HCT116 (cell line): ENCODE measurements around the gene COL5A1. TPM values are rescaled to one million over a fixed set of nuclear protein-coding genes. Genes with fewer than 3 reads are reported as not detected.

Experiments used
- ATAC-seq: fragments of 200-7000 bp; cut with Tn5 transposase; 2 replicates; pipeline ENCODE4 v1.9.1; 2020; ENCODE audit warnings: mild to moderate bottlenecking, moderate library complexity
- BruUV-seq: library from RNA; stranded (reverse); fragments of 400-500 nt; replicated peaks from 2 replicates; lab custom pipeline; 2021; lab: Mats Ljungman, UMichigan
- CTCF ChIA-PET: fragments of 300-600 bp; sonication (Branson Sonifier 250); formaldehyde crosslinking; loops from one replicate; lab custom pipeline; 2021; ENCODE audit warnings: antibody characterized with exemption; lab: Charles Lee
- POLR2A ChIA-PET: fragments of 300-600, 350-600 bp; sonication (Branson Sonifier 250); formaldehyde crosslinking; loops from one replicate; lab custom pipeline; 2021; ENCODE audit warnings: antibody characterized with exemption; lab: Charles Lee
- RAD21 ChIA-PET, 2 experiments: fragments of 300-600 bp; sonication (Branson Sonifier 250); formaldehyde crosslinking; loops; one replicate each; lab custom pipeline; 2023; ENCODE audit warnings: low total read pairs in 2 of 2; ENCODE audit not compliant: uncharacterized antibody in 2 of 2, unreplicated experiment in 2 of 2, low non-redundant PET in 1 of 2; lab: Charles Lee
- DNase-seq: peaks from one replicate; pipeline ENCODE4 v3.0.0-alpha.2; 2010; ENCODE audit warnings: low read depth, low spot score
- H2AFZ ChIP-seq: fragments of 200-600 bp; shearing (Covaris generic), sonication (generic); 2 replicates; pipeline ENCODE4 v1.6.1; 2017; ENCODE audit warnings: low read depth, mixed run types, mixed read lengths, antibody characterized with exemption, low read length; ENCODE audit not compliant: poor library complexity, severe bottlenecking
- H3K27ac ChIP-seq: 2 replicates; pipeline ENCODE4 v1.5.1; 2012; ENCODE audit warnings: low read depth, low read length
- H3K27me3 ChIP-seq: fragments of 200-600 bp; sonication (generic); 2 replicates; pipeline ENCODE4 v1.6.1; 2016; ENCODE audit warnings: mixed run types, low read length, mixed read lengths; ENCODE audit not compliant: insufficient read depth
- H3K36me3 ChIP-seq, 2 experiments: fragments of 200-500 bp in 1 of 2; fragments of 200-600 bp in 1 of 2; sonication (Bioruptor generic) in 1 of 2; sonication (generic) in 1 of 2; 2 replicates each; pipeline versions ENCODE4 v1.5.1 to v1.6.1; 2014 to 2016; ENCODE audit warnings: low read length in 2 of 2, inconsistent platforms in 1 of 2, mixed read lengths in 1 of 2, mixed run types in 1 of 2; ENCODE audit not compliant: insufficient read depth in 2 of 2, control insufficient read depth in 1 of 2
- H3K4me1 ChIP-seq, 2 experiments: fragments of 200-600 bp in 1 of 2; sonication (generic) in 1 of 2; 2 replicates each; pipeline versions ENCODE4 v1.5.1 to v1.6.1; 2012 to 2017; ENCODE audit warnings: low read length in 2 of 2, inconsistent platforms in 1 of 2, mild to moderate bottlenecking in 1 of 2, mixed read lengths in 1 of 2, mixed run types in 1 of 2, moderate library complexity in 1 of 2; ENCODE audit not compliant: insufficient read depth in 2 of 2, control insufficient read depth in 1 of 2
- H3K4me2 ChIP-seq: fragments of 200-600 bp; sonication (generic); 2 replicates; pipeline ENCODE4 v1.6.1; 2017; ENCODE audit warnings: mixed run types, low read length, mixed read lengths
- H3K4me3 ChIP-seq, 2 experiments: fragments of 200-600 bp in 1 of 2; sonication (generic) in 1 of 2; replicated peaks in 1 of 2; 2 replicates each; pipeline ENCODE4 v1.5.1; 2011 to 2016; ENCODE audit warnings: low read length in 2 of 2, control low read depth in 1 of 2, low read depth in 1 of 2, mild to moderate bottlenecking in 1 of 2, mixed read lengths in 1 of 2, mixed run types in 1 of 2
- H3K79me2 ChIP-seq: fragments of 200-600 bp; sonication (generic); 2 replicates; pipeline ENCODE4 v1.6.1; 2017; ENCODE audit warnings: mild to moderate bottlenecking, mixed run types, low read length, moderate library complexity, mixed read lengths; ENCODE audit not compliant: insufficient read depth
- H3K9ac ChIP-seq: fragments of 200-600 bp; sonication (generic); 2 replicates; pipeline ENCODE4 v1.6.1; 2016; ENCODE audit warnings: low read length, mixed read lengths
- H3K9me2 ChIP-seq: fragments of 200-600 bp; sonication (generic), shearing (Covaris generic); 2 replicates; pipeline ENCODE4 v1.6.1; 2017; ENCODE audit warnings: mixed run types, mild to moderate bottlenecking, moderate library complexity; ENCODE audit not compliant: insufficient read depth
- H3K9me3 ChIP-seq, 2 experiments: fragments of 200-500 bp in 1 of 2; fragments of 200-600 bp in 1 of 2; sonication (Bioruptor generic) in 1 of 2; sonication (generic) in 1 of 2; 2 replicates each; pipeline ENCODE4 v1.6.1; 2014 to 2017; ENCODE audit warnings: low read length in 2 of 2, mixed read lengths in 2 of 2, inconsistent platforms in 1 of 2, low read depth in 1 of 2, mild to moderate bottlenecking in 1 of 2, mixed run types in 1 of 2, moderate library complexity in 1 of 2; ENCODE audit not compliant: control insufficient read depth in 1 of 2, insufficient read depth in 1 of 2
- H4K20me1 ChIP-seq: fragments of 200-600 bp; sonication (generic), shearing (Covaris generic); 2 replicates; pipeline ENCODE4 v1.6.1; 2017; ENCODE audit warnings: mixed run types, mild to moderate bottlenecking, moderate library complexity; ENCODE audit not compliant: insufficient read depth
- CBX3 ChIP-seq: IDR thresholded peaks from 2 replicates; pipeline ENCODE4 v1.6.1; 2012; ENCODE audit warnings: low read depth
- FOSL1 ChIP-seq: IDR thresholded peaks from 2 replicates; pipeline ENCODE4 v1.6.1; 2012; ENCODE audit warnings: low read depth
- POLR2A ChIP-seq: IDR thresholded peaks from 2 replicates; pipeline ENCODE4 v1.7.0; 2011; ENCODE audit warnings: borderline replicate concordance; ENCODE audit not compliant: insufficient read depth, insufficient read length; ENCODE audit errors: extremely low read depth
- POLR2AphosphoS5 ChIP-seq: IDR thresholded peaks from 2 replicates; pipeline ENCODE4 v1.6.1; 2011; ENCODE audit warnings: mild to moderate bottlenecking, low read depth, low read length, moderate library complexity
- SP1 ChIP-seq: IDR thresholded peaks from 2 replicates; pipeline ENCODE4 v1.6.1; 2012; ENCODE audit warnings: low read depth
- ZNF274 ChIP-seq: fragments of 200-500 bp; sonication (Bioruptor generic); IDR thresholded peaks from 2 replicates; pipeline ENCODE4 v1.6.1; 2014; ENCODE audit warnings: mild to moderate bottlenecking, low read depth, low read length, inconsistent platforms
- intact Hi-C: fragments of 100-400 bp; cut with micrococcal nuclease; formaldehyde crosslinking; loops from 2 replicates; pipeline ENCODE4 v1.10.0; 2022
- total RNA-seq: library from RNA; stranded (reverse); gene quantifications from one replicate; pipeline ENCODE4 v1.2.1, GENCODE V29; 2021; ENCODE audit not compliant: unreplicated experiment
- TF ChIP-seq, protein P1 (sequence below): IDR thresholded peaks from 2 replicates; pipeline ENCODE4 v1.6.1; 2012
- TF ChIP-seq, protein P2 (sequence below): IDR thresholded peaks from 2 replicates; pipeline ENCODE4 v1.6.1; 2011; ENCODE audit warnings: mild to moderate bottlenecking, low read length, moderate library complexity; ENCODE audit not compliant: insufficient replicate concordance; ENCODE audit errors: extremely low read depth
- TF ChIP-seq, protein P3 (sequence below): IDR thresholded peaks from 2 replicates; pipeline ENCODE4 v1.6.1; 2012
- TF ChIP-seq, protein P4 (sequence below): IDR thresholded peaks from 2 replicates; pipeline ENCODE4 v1.6.1; 2012; ENCODE audit warnings: low read depth

COL5A1 gene
- total RNA-seq, 1 experiment from 2014 or later: 0.30 TPM

DNA sequence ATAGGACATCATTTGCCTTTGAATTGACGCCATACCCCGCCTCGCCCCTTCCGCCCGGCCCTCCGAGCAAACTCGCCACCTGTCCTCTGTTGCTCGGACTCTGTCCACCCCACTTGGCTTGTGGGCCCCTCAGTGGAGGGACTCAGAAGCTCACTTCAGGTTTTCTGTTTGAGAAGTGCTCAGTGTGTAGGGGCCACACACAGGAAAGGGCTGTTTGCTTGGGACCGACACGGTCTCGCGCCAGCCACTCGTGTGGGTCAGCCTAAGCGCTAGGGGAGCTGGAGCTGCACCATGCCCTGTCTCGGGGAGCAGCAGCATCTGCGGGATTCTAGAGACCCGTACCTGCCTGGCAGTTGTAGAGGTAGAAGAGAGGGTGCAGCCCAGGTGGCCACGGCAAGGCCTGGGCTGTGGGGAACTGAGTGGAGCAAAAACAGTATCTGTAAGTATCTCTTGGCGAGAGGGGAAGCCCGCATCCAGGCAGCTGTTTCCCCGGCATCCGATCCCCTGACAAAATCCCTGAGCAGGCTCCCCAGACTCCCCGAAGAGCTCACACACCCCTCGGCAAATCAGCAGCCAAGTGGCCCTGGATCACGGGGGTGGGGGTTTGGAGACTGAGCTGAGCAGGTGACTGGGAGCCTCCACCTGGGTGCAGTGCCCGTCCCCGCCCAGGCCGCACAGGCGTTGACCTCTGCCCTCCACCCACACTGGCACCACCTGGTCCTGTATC, 52.2 kb downstream of the COL5A1 start:
- H2AFZ ChIP-seq: no peak overlapping the region
- DNase-seq: no peak
- peaks cover 0 to 2% of the 10 kb centered on the region in 2 experiments; a peak in 1 of 4 replicates for H3K4me1 ChIP-seq
- no peaks in the 10 kb centered on the region for H3K36me3 ChIP-seq
- H3K4me3 ChIP-seq: no peak overlapping the region
- RAD21 ChIA-PET: no interaction called here
- intact Hi-C loops: loop anchor here (10.0 kb wide), 1 partner anchor 291 kb away; no protein-coding TSS in a partner anchor
- no peak for ATAC-seq
- H3K27ac ChIP-seq: no peak overlapping the region
- H3K79me2 ChIP-seq: no peaks in the 10 kb centered on the region
- no peaks in the 10 kb centered on the region for H3K9me3 ChIP-seq
- H3K9ac ChIP-seq: no peak overlapping the region
- CTCF ChIA-PET: no interaction called here
- H4K20me1 ChIP-seq: no peaks in the 10 kb centered on the region
- no TSS peak for BruUV-seq
- no peak for TF ChIP-seq CBX3
- TF ChIP-seq POLR2A: no peak
- no peak for TF ChIP-seq SP1
- no peak for TF ChIP-seq FOSL1
- TF ChIP-seq, protein P1, sequence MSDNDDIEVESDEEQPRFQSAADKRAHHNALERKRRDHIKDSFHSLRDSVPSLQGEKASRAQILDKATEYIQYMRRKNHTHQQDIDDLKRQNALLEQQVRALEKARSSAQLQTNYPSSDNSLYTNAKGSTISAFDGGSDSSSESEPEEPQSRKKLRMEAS: no peak
- TF ChIP-seq, protein P2, sequence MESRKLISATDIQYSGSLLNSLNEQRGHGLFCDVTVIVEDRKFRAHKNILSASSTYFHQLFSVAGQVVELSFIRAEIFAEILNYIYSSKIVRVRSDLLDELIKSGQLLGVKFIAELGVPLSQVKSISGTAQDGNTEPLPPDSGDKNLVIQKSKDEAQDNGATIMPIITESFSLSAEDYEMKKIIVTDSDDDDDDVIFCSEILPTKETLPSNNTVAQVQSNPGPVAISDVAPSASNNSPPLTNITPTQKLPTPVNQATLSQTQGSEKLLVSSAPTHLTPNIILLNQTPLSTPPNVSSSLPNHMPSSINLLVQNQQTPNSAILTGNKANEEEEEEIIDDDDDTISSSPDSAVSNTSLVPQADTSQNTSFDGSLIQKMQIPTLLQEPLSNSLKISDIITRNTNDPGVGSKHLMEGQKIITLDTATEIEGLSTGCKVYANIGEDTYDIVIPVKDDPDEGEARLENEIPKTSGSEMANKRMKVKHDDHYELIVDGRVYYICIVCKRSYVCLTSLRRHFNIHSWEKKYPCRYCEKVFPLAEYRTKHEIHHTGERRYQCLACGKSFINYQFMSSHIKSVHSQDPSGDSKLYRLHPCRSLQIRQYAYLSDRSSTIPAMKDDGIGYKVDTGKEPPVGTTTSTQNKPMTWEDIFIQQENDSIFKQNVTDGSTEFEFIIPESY: no peak
- TF ChIP-seq, protein P3, sequence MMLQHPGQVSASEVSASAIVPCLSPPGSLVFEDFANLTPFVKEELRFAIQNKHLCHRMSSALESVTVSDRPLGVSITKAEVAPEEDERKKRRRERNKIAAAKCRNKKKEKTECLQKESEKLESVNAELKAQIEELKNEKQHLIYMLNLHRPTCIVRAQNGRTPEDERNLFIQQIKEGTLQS: no peak
- TF ChIP-seq, protein P4, sequence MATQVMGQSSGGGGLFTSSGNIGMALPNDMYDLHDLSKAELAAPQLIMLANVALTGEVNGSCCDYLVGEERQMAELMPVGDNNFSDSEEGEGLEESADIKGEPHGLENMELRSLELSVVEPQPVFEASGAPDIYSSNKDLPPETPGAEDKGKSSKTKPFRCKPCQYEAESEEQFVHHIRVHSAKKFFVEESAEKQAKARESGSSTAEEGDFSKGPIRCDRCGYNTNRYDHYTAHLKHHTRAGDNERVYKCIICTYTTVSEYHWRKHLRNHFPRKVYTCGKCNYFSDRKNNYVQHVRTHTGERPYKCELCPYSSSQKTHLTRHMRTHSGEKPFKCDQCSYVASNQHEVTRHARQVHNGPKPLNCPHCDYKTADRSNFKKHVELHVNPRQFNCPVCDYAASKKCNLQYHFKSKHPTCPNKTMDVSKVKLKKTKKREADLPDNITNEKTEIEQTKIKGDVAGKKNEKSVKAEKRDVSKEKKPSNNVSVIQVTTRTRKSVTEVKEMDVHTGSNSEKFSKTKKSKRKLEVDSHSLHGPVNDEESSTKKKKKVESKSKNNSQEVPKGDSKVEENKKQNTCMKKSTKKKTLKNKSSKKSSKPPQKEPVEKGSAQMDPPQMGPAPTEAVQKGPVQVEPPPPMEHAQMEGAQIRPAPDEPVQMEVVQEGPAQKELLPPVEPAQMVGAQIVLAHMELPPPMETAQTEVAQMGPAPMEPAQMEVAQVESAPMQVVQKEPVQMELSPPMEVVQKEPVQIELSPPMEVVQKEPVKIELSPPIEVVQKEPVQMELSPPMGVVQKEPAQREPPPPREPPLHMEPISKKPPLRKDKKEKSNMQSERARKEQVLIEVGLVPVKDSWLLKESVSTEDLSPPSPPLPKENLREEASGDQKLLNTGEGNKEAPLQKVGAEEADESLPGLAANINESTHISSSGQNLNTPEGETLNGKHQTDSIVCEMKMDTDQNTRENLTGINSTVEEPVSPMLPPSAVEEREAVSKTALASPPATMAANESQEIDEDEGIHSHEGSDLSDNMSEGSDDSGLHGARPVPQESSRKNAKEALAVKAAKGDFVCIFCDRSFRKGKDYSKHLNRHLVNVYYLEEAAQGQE: no peak
- TF ChIP-seq POLR2AphosphoS5: no peak
- TF ChIP-seq ZNF274: no peak
- H3K9me2 ChIP-seq: no peaks in the 10 kb centered on the region
- POLR2A ChIA-PET: no interaction called here
- no peaks in the 10 kb centered on the region for H3K27me3 ChIP-seq
- no peak overlapping the region for H3K4me2 ChIP-seq
